WTC11 (cell line): ENCODE data around the gene CRACR2A. TPM values are rescaled to one million over a fixed set of nuclear protein-coding genes. Genes with fewer than 3 reads are reported as not detected.

Experiments used
- ATAC-seq: fragments of 200-7000 bp; cut with Tn5 transposase; 2 replicates; pipeline ENCODE4 v1.10.0; 2021; ENCODE audit warnings: mild to moderate bottlenecking, moderate library complexity
- CTCF ChIA-PET: fragments of 300-600 bp; sonication (Branson Sonifier 250); formaldehyde crosslinking; loops from one replicate; lab custom pipeline; 2021; ENCODE audit warnings: antibody characterized with exemption; lab: Charles Lee
- POLR2A ChIA-PET: fragments of 350-600 bp; sonication (Branson Sonifier 250); formaldehyde crosslinking; loops from one replicate; lab custom pipeline; 2021; ENCODE audit warnings: antibody characterized with exemption; lab: Charles Lee
- DNase-seq: peaks from one replicate; pipeline ENCODE4 v3.0.0; 2021; ENCODE audit warnings: low spot score
- H3K27ac Mint-ChIP-seq: 2 replicates; pipeline ENCODE4 v1.8.0; 2021; ENCODE audit warnings: mixed read lengths
- H3K27me3 Mint-ChIP-seq: 2 replicates; pipeline ENCODE4 v1.8.0; 2021; ENCODE audit warnings: low read depth, mild to moderate bottlenecking, moderate library complexity, mixed read lengths
- H3K36me3 Mint-ChIP-seq: 2 replicates; pipeline ENCODE4 v1.8.0; 2021; ENCODE audit warnings: mixed read lengths
- H3K4me1 Mint-ChIP-seq: 2 replicates; pipeline ENCODE4 v1.8.0; 2022; ENCODE audit warnings: mixed read lengths
- H3K4me3 Mint-ChIP-seq: 2 replicates; pipeline ENCODE4 v1.8.0; 2021; ENCODE audit warnings: mild to moderate bottlenecking, moderate library complexity, mixed read lengths
- H3K9me3 Mint-ChIP-seq: 2 replicates; pipeline ENCODE4 v1.8.0; 2021; ENCODE audit warnings: mixed read lengths
- ESRRA ChIP-seq: sonication (generic); formaldehyde crosslinking; IDR thresholded peaks from 2 replicates; pipeline ENCODE4 v1.8.1; 2022; ENCODE audit warnings: mild to moderate bottlenecking, missing genetic modification reagents, borderline replicate concordance
- ETV6 ChIP-seq: sonication (generic); formaldehyde crosslinking; IDR thresholded peaks from 2 replicates; pipeline ENCODE4 v1.8.1; 2022; ENCODE audit warnings: mild to moderate bottlenecking, missing genetic modification reagents
- FOXP1 ChIP-seq: sonication (generic); formaldehyde crosslinking; IDR thresholded peaks from 2 replicates; pipeline ENCODE4 v1.8.0; 2022; ENCODE audit warnings: missing genetic modification reagents, mild to moderate bottlenecking, moderate library complexity, borderline replicate concordance
- GRHL2 ChIP-seq: fragments of 250-450 bp; sonication (Bioruptor Pico); IDR thresholded peaks from 2 replicates; pipeline ENCODE4 v1.8.0; 2022; ENCODE audit warnings: mild to moderate bottlenecking, moderate library complexity; ENCODE audit not compliant: insufficient replicate concordance, severe bottlenecking
- RORB ChIP-seq: fragments of 250-450 bp; sonication (Bioruptor Pico); IDR thresholded peaks from 2 replicates; pipeline ENCODE4 v1.9.0; 2021; ENCODE audit warnings: mild to moderate bottlenecking
- TP53 ChIP-seq: sonication (generic); formaldehyde crosslinking; IDR thresholded peaks from 2 replicates; pipeline ENCODE4 v1.8.1; 2023; ENCODE audit warnings: mild to moderate bottlenecking, missing genetic modification reagents
- ZNF232 ChIP-seq: sonication (generic); formaldehyde crosslinking; IDR thresholded peaks from 2 replicates; pipeline ENCODE4 v1.8.0; 2022; ENCODE audit warnings: mild to moderate bottlenecking, missing genetic modification reagents
- ZNF396 ChIP-seq: fragments of 250-450 bp; sonication (Bioruptor Pico); IDR thresholded peaks from 2 replicates; pipeline ENCODE4 v1.8.0; 2021; ENCODE audit warnings: mild to moderate bottlenecking, moderate library complexity, borderline replicate concordance
- total RNA-seq: library from RNA; stranded (reverse); gene quantifications from 3 replicates; pipeline ENCODE4 v1.2.3, GENCODE V29; 2021
- TF ChIP-seq, protein P1 (sequence below): sonication (generic); formaldehyde crosslinking; IDR thresholded peaks from 2 replicates; pipeline ENCODE4 v1.8.0; 2023; ENCODE audit warnings: missing genetic modification reagents, mild to moderate bottlenecking, borderline replicate concordance
- TF ChIP-seq, protein P2 (sequence below): sonication (generic); formaldehyde crosslinking; IDR thresholded peaks from 2 replicates; pipeline ENCODE4 v1.8.1; 2022; ENCODE audit warnings: low read depth, missing genetic modification reagents, borderline replicate concordance
- TF ChIP-seq, protein P3 (sequence below): sonication (generic); formaldehyde crosslinking; conservative IDR thresholded peaks from 2 replicates; pipeline ENCODE4 v1.8.1; 2022; ENCODE audit warnings: mild to moderate bottlenecking, missing genetic modification reagents
- TF ChIP-seq, protein P4 (sequence below): sonication (generic); formaldehyde crosslinking; IDR thresholded peaks from 2 replicates; pipeline ENCODE4 v1.8.0; 2023; ENCODE audit warnings: missing genetic modification reagents
- TF ChIP-seq, protein P5 (sequence below): sonication (generic); formaldehyde crosslinking; IDR thresholded peaks from 2 replicates; pipeline ENCODE4 v1.8.0; 2022; ENCODE audit warnings: mild to moderate bottlenecking, missing genetic modification reagents
- TF ChIP-seq, protein P6 (sequence below): fragments of 200-600 bp; IDR thresholded peaks from 2 replicates; pipeline ENCODE4 v1.8.0; 2022; ENCODE audit warnings: antibody characterized with exemption
- TF ChIP-seq, protein P7 (sequence below): sonication (generic); formaldehyde crosslinking; IDR thresholded peaks from 2 replicates; pipeline ENCODE4 v1.8.0; 2023; ENCODE audit warnings: mild to moderate bottlenecking, missing genetic modification reagents

Gene CRACR2A
- total RNA-seq, 1 experiment from 2014 or later: 2.6 TPM

DNA sequence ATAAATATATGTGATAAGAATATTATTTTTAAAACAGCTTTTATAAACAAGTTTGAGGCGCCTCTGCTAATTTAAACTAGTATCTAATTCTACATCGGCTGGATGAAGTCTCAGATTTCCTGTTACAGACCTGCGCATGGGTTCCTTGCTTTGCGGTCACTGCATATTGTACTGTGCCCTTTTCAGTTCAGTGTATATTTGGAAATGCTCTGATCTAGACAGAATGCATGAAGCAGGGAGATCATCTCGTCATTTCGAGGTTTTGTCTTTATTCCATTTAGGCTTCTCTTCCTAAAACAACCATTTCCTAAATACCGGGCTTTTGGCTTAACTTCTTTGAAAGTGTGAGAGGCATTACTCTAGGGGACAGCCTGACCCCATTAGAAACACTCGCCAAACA, 25.6 kb downstream of the CRACR2A start (continued):
- TF ChIP-seq, protein P1, sequence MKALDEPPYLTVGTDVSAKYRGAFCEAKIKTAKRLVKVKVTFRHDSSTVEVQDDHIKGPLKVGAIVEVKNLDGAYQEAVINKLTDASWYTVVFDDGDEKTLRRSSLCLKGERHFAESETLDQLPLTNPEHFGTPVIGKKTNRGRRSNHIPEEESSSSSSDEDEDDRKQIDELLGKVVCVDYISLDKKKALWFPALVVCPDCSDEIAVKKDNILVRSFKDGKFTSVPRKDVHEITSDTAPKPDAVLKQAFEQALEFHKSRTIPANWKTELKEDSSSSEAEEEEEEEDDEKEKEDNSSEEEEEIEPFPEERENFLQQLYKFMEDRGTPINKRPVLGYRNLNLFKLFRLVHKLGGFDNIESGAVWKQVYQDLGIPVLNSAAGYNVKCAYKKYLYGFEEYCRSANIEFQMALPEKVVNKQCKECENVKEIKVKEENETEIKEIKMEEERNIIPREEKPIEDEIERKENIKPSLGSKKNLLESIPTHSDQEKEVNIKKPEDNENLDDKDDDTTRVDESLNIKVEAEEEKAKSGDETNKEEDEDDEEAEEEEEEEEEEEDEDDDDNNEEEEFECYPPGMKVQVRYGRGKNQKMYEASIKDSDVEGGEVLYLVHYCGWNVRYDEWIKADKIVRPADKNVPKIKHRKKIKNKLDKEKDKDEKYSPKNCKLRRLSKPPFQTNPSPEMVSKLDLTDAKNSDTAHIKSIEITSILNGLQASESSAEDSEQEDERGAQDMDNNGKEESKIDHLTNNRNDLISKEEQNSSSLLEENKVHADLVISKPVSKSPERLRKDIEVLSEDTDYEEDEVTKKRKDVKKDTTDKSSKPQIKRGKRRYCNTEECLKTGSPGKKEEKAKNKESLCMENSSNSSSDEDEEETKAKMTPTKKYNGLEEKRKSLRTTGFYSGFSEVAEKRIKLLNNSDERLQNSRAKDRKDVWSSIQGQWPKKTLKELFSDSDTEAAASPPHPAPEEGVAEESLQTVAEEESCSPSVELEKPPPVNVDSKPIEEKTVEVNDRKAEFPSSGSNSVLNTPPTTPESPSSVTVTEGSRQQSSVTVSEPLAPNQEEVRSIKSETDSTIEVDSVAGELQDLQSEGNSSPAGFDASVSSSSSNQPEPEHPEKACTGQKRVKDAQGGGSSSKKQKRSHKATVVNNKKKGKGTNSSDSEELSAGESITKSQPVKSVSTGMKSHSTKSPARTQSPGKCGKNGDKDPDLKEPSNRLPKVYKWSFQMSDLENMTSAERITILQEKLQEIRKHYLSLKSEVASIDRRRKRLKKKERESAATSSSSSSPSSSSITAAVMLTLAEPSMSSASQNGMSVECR (CRISPR knock-in tag): no peak

DNA sequence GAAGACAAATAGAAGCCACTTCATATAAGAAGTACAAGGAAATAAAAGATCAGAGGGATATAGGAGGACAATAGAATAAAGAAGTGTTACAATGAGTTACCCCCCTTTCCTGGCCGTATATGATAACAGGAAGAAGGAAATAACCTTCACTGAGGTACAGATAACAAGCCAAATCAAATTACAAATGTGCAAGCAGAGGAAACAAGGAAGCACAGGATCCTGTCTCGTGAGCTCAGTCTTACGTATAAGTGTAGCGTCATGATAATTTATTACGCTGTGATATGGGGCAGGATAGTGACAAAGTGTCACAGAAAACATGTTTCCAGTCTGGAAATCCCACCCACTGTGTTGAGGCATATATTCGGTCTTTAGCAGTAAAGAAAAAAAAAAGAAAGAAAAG, 26.5 kb downstream of the CRACR2A start:
- Mint-ChIP-seq H3K4me3 (no peak overlapping the region), H3K27me3 (peaks cover 3% of the 10 kb centered on the region; the same call in 1 of the 2 replicates), H3K36me3 (peaks cover 19% of the 10 kb centered on the region), H3K27ac (no peak overlapping the region), H3K9me3 (peaks cover 36% of the 10 kb centered on the region), H3K4me1 (peaks cover 21% of the 10 kb centered on the region)
- ChIA-PET CTCF (interaction anchor here (0.6 to 0.7 kb wide), 2 partner anchors 51 to 326 kb away, joined by 4 read pairs; no protein-coding TSS in a partner anchor), POLR2A (no interaction called here)
- TF ChIP-seq, protein P2, sequence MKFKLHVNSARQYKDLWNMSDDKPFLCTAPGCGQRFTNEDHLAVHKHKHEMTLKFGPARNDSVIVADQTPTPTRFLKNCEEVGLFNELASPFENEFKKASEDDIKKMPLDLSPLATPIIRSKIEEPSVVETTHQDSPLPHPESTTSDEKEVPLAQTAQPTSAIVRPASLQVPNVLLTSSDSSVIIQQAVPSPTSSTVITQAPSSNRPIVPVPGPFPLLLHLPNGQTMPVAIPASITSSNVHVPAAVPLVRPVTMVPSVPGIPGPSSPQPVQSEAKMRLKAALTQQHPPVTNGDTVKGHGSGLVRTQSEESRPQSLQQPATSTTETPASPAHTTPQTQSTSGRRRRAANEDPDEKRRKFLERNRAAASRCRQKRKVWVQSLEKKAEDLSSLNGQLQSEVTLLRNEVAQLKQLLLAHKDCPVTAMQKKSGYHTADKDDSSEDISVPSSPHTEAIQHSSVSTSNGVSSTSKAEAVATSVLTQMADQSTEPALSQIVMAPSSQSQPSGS: no peak
- TF ChIP-seq, protein P3, sequence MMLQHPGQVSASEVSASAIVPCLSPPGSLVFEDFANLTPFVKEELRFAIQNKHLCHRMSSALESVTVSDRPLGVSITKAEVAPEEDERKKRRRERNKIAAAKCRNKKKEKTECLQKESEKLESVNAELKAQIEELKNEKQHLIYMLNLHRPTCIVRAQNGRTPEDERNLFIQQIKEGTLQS (CRISPR knock-in tag): no peak
- TF ChIP-seq ESRRA (CRISPR knock-in tag) (no peak), RORB (CRISPR knock-in tag) (no peak), GRHL2 (CRISPR knock-in tag) (no peak), ETV6 (CRISPR knock-in tag) (no peak), ZNF396 (no peak), TP53 (no peak)
- TF ChIP-seq, protein P4, sequence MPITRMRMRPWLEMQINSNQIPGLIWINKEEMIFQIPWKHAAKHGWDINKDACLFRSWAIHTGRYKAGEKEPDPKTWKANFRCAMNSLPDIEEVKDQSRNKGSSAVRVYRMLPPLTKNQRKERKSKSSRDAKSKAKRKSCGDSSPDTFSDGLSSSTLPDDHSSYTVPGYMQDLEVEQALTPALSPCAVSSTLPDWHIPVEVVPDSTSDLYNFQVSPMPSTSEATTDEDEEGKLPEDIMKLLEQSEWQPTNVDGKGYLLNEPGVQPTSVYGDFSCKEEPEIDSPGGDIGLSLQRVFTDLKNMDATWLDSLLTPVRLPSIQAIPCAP (CRISPR knock-in tag): no peak
- TF ChIP-seq, protein P5, sequence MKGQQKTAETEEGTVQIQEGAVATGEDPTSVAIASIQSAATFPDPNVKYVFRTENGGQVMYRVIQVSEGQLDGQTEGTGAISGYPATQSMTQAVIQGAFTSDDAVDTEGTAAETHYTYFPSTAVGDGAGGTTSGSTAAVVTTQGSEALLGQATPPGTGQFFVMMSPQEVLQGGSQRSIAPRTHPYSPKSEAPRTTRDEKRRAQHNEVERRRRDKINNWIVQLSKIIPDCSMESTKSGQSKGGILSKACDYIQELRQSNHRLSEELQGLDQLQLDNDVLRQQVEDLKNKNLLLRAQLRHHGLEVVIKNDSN (CRISPR knock-in tag): no peak
- TF ChIP-seq, protein P6, sequence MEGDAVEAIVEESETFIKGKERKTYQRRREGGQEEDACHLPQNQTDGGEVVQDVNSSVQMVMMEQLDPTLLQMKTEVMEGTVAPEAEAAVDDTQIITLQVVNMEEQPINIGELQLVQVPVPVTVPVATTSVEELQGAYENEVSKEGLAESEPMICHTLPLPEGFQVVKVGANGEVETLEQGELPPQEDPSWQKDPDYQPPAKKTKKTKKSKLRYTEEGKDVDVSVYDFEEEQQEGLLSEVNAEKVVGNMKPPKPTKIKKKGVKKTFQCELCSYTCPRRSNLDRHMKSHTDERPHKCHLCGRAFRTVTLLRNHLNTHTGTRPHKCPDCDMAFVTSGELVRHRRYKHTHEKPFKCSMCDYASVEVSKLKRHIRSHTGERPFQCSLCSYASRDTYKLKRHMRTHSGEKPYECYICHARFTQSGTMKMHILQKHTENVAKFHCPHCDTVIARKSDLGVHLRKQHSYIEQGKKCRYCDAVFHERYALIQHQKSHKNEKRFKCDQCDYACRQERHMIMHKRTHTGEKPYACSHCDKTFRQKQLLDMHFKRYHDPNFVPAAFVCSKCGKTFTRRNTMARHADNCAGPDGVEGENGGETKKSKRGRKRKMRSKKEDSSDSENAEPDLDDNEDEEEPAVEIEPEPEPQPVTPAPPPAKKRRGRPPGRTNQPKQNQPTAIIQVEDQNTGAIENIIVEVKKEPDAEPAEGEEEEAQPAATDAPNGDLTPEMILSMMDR: no peak
- ATAC-seq: no peak
- no peak for DNase-seq

DNA sequence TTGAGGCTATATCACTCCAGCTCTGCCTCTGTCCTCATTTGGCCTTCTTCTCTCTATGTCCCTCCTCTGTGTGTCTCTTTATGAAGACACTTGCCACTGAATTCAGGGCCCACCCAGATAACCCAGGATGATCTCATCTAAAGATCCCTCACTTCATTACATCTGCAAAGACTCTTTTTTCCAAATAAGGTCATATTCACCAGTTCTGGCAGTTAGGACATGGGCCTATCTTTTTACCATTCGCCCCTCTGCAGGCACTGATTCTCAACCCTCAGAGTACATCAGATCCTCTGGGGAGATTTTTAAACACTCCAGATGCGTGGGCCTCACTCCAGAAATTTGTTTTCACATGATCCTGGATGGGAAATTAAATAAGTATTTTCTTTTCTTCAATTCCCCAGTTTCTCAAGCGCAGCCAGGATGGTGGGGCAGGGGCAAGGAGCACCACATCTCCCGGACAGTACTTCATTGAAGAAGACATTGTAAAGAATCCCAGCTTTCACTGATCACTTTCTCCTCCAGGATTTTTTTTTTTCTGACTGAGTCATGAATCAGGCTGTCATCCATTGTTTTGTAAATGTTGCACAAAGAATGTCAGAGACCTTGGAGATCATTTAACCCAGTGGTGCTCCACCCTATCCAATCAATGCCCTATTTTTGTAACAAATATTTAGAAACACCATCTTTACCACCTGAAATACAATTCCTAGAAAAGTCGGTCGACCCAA, 27.4 kb downstream of the CRACR2A start:
- ATAC-seq: no peak
- no peak overlapping the region for H3K4me3 Mint-ChIP-seq
- no peak for TF ChIP-seq ZNF232 (CRISPR knock-in tag)
- TF ChIP-seq, protein P7, sequence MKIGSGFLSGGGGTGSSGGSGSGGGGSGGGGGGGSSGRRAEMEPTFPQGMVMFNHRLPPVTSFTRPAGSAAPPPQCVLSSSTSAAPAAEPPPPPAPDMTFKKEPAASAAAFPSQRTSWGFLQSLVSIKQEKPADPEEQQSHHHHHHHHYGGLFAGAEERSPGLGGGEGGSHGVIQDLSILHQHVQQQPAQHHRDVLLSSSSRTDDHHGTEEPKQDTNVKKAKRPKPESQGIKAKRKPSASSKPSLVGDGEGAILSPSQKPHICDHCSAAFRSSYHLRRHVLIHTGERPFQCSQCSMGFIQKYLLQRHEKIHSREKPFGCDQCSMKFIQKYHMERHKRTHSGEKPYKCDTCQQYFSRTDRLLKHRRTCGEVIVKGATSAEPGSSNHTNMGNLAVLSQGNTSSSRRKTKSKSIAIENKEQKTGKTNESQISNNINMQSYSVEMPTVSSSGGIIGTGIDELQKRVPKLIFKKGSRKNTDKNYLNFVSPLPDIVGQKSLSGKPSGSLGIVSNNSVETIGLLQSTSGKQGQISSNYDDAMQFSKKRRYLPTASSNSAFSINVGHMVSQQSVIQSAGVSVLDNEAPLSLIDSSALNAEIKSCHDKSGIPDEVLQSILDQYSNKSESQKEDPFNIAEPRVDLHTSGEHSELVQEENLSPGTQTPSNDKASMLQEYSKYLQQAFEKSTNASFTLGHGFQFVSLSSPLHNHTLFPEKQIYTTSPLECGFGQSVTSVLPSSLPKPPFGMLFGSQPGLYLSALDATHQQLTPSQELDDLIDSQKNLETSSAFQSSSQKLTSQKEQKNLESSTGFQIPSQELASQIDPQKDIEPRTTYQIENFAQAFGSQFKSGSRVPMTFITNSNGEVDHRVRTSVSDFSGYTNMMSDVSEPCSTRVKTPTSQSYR (CRISPR knock-in tag): no peak
- no peak for TF ChIP-seq FOXP1 (CRISPR knock-in tag)

More for the DNA sequence above, 27.4 kb downstream of the CRACR2A start:
- Mint-ChIP-seq H3K27ac (no peak overlapping the region), H3K4me1 (peaks cover 21% of the 10 kb centered on the region), H3K9me3 (peaks cover 42% of the 10 kb centered on the region), H3K27me3 (peaks cover 3% of the 10 kb centered on the region; the same call in 1 of the 2 replicates), H3K36me3 (peaks cover 23% of the 10 kb centered on the region)
- ChIA-PET POLR2A (no interaction called here), CTCF (interaction anchor here (1.0 kb wide), 1 partner anchor 27 kb away, joined by 3 read pairs; the partner anchor contains the start of gene CRACR2A)
- no peak for DNase-seq
